ENCODE data around the gene SOX14.

The SOX14 gene

GRCh38 chr3:137768361-137769321 lies 4.5 kb downstream of the SOX14 start:
- no peak for DNase-seq

GRCh38 chr3:137769322-137770065 lies 5.4 kb downstream of the SOX14 start:
- no peak for DNase-seq

GRCh38 chr3:137770066-137770834 lies 6.1 kb downstream of the SOX14 start:
- DNase-seq = no peak

- no peak for DNase-seq
Measured at GRCh38 chr3:137770835-137771399, 6.8 kb downstream of the SOX14 start.

GRCh38 chr3:137771401-137772213 lies 7.5 kb downstream of the SOX14 start:
- DNase-seq = no peak

GRCh38 chr3:137772214-137772955 lies 8.3 kb downstream of the SOX14 start:
- DNase-seq = no peak

- DNase-seq = no peak
Measured at GRCh38 chr3:137778941-137779340, 14.8 kb downstream of the SOX14 start.

- no peak for DNase-seq
Measured at GRCh38 chr3:137787529-137787928, 23.4 kb downstream of the SOX14 start.

GRCh38 chr3:137789236-137789635 lies 25.1 kb downstream of the SOX14 start:
- DNase-seq = no peak

- DNase-seq = peak; percentile 89
Measured at GRCh38 chr3:137792626-137793271, 28.6 kb downstream of the SOX14 start.

- no peak for DNase-seq
Measured at GRCh38 chr3:137796993-137797392, 32.9 kb downstream of the SOX14 start.

- no peak for DNase-seq
Measured at GRCh38 chr3:137803215-137803614, 39.1 kb downstream of the SOX14 start.

- DNase-seq = no peak
Measured at GRCh38 chr3:137807998-137808397, 43.9 kb downstream of the SOX14 start.

GRCh38 chr3:137809509-137809908 lies 45.4 kb downstream of the SOX14 start:
- no peak for DNase-seq

GRCh38 chr3:137812023-137812422 lies 47.9 kb downstream of the SOX14 start:
- DNase-seq = no peak

GRCh38 chr3:137815251-137815650 lies 51.1 kb downstream of the SOX14 start:
- no peak for DNase-seq
